T-cell (primary cell): Measurements from ENCODE around the gene C10orf62. TPM values are rescaled to one million over a fixed set of nuclear protein-coding genes. Genes with fewer than 3 reads are reported as not detected.

Experiments used
- ATAC-seq, 4 experiments: fragments of 200-7000 bp in 3 of 4; fragments of 150-1000 bp in 1 of 4; cut with Tn5 transposase; replicated peaks in 1 of 4; 1 replicate in 3 of 4; 2 replicates in 1 of 4; pipeline ENCODE4 v1.10.0; 2021; ENCODE audit warnings: moderate library complexity in 3 of 4, mild to moderate bottlenecking in 2 of 4, moderate number of reproducible peaks in 1 of 4
- CTCF ChIA-PET, 2 donors: fragments of 300-600 bp; sonication (Branson Sonifier 250); formaldehyde crosslinking; loops; one replicate each; lab custom pipeline; 2022; ENCODE audit warnings: antibody characterized with exemption in 2 of 2; lab: Charles Lee
- POLR2A ChIA-PET, 2 donors: fragments of 300-600 bp; sonication (Branson Sonifier 250); formaldehyde crosslinking; loops; one replicate each; lab custom pipeline; 2022; ENCODE audit warnings: antibody characterized with exemption in 2 of 2; lab: Charles Lee
- DNase-seq, 35 experiments: peaks; one replicate each; pipeline versions ENCODE4 v3.0.0 to v3.0.0-alpha.2; 2013 to 2023
- H3K27ac ChIP-seq: one replicate; pipeline ENCODE4 v1.5.1; 2013; ENCODE audit warnings: low read length
- H3K27me3 ChIP-seq, 2 experiments: replicated peaks in 1 of 2; 1 replicate in 1 of 2; 2 replicates in 1 of 2; pipeline versions ENCODE4 v1.6.1 to v1.7.0; 2013; ENCODE audit warnings: low read length in 1 of 2, mixed read lengths in 1 of 2; ENCODE audit not compliant: control insufficient read depth in 2 of 2, insufficient read depth in 2 of 2; ENCODE audit errors: extremely low read depth in 1 of 2
- H3K36me3 ChIP-seq, 2 donors: 1 replicate in 1 of 2; 2 replicates in 1 of 2; pipeline versions ENCODE4 v1.6.1 to v1.7.0; 2013; ENCODE audit warnings: low read length in 1 of 2; ENCODE audit not compliant: control insufficient read depth in 2 of 2, insufficient read depth in 1 of 2; ENCODE audit errors: extremely low read depth in 1 of 2
- H3K4me1 ChIP-seq, 2 experiments: 1 replicate in 1 of 2; 2 replicates in 1 of 2; pipeline versions ENCODE4 v1.6.1 to v1.7.0; 2013; ENCODE audit warnings: low read length in 2 of 2, mixed read lengths in 1 of 2; ENCODE audit not compliant: insufficient read depth in 2 of 2, control insufficient read depth in 1 of 2; ENCODE audit errors: extremely low read depth in 1 of 2
- H3K4me3 ChIP-seq, 2 donors: 1 replicate in 1 of 2; 2 replicates in 1 of 2; pipeline versions ENCODE4 v1.5.1 to v1.7.0; 2013; ENCODE audit warnings: mild to moderate bottlenecking in 2 of 2, low read length in 1 of 2, moderate library complexity in 1 of 2; ENCODE audit not compliant: control insufficient read depth in 1 of 2; ENCODE audit errors: extremely low read depth in 1 of 2
- H3K9me3 ChIP-seq: 2 replicates; pipeline ENCODE4 v1.7.0; 2013
- H3K27ac Mint-ChIP-seq, 2 donors: one replicate each; pipeline ENCODE4 v1.8.0; 2020 to 2021; ENCODE audit warnings: mild to moderate bottlenecking in 2 of 2, mixed read lengths in 2 of 2
- H3K27me3 Mint-ChIP-seq, 2 donors: one replicate each; pipeline ENCODE4 v1.8.0; 2021 to 2022; ENCODE audit warnings: mixed read lengths in 2 of 2
- H3K36me3 Mint-ChIP-seq: one replicate; pipeline ENCODE4 v1.8.0; 2021; ENCODE audit warnings: mixed read lengths
- H3K4me1 Mint-ChIP-seq, 3 donors: one replicate each; pipeline ENCODE4 v1.8.0; 2020 to 2022; ENCODE audit warnings: mixed read lengths in 3 of 3, mild to moderate bottlenecking in 1 of 3
- H3K4me3 Mint-ChIP-seq, 3 donors: one replicate each; pipeline ENCODE4 v1.8.0; 2020 to 2022; ENCODE audit warnings: mild to moderate bottlenecking in 3 of 3, mixed read lengths in 3 of 3, moderate library complexity in 3 of 3
- H3K9me3 Mint-ChIP-seq, 3 donors: one replicate each; pipeline ENCODE4 v1.8.0; 2020 to 2022; ENCODE audit warnings: mixed read lengths in 3 of 3
- WGBS: methylation state at CpG from one replicate; pipeline ENCODE4 v1.1.5; 2013; ENCODE audit warnings: missing lambda C conversion rate; ENCODE audit not compliant: insufficient coverage; 5-methylcytosine and 5-hydroxymethylcytosine counted together
- total RNA-seq, 35 experiments: library from RNA in 6 of 35; stranded (reverse) in 6 of 35; fragments of 120-200 nt in 1 of 35; gene quantifications; one replicate each; pipeline versions ENCODE4 v1.2.1 to v1.2.4 and lab custom pipeline; 2013 to 2026

C10orf62 gene
- total RNA-seq, 5 donors from 2014 or later (not counting 1 experiment from before 2014, with no cell fraction given): not detected

- Histone ChIP-seq H3K4me1 (no peaks in the 10 kb centered on the region), H3K36me3 (no peaks in the 10 kb centered on the region), H3K9me3 (no peaks in the 10 kb centered on the region), H3K27me3 (peaks cover 0 to under 1% of the 10 kb centered on the region in 2 experiments), H3K27ac (no peak overlapping the region), H3K4me3 (no peak overlapping the region)
- POLR2A ChIA-PET: no interaction called here
- H3K36me3 Mint-ChIP-seq: no peaks in the 10 kb centered on the region
- no peak overlapping the region for H3K27ac Mint-ChIP-seq
- no peaks in the 10 kb centered on the region for H3K9me3 Mint-ChIP-seq
- CTCF ChIA-PET: no interaction called here
- no peaks in the 10 kb centered on the region for H3K27me3 Mint-ChIP-seq
- no CpG with 5 or more reads among the region's 1 CpG for WGBS
- H3K4me3 Mint-ChIP-seq: no peak overlapping the region
- DNase-seq (no peak), ATAC-seq (no peak)
- no peaks in the 10 kb centered on the region for H3K4me1 Mint-ChIP-seq
These were observed 11.1 kb downstream of the C10orf62 start for GRCh38 chr10:97600616-97601015.

- H3K4me1 ChIP-seq: no peaks in the 10 kb centered on the region
- POLR2A ChIA-PET: no interaction called here
- H3K27ac ChIP-seq: no peak overlapping the region
- no peaks in the 10 kb centered on the region for H3K27me3 ChIP-seq
- H3K4me3 Mint-ChIP-seq: no peak overlapping the region
- DNase-seq (no peak), ATAC-seq (no peak)
- peaks cover 0 to 1% of the 10 kb centered on the region in 2 donors for H3K27me3 Mint-ChIP-seq
- CTCF ChIA-PET: no interaction called here
- no peak overlapping the region for H3K4me3 ChIP-seq
- no peak overlapping the region for H3K27ac Mint-ChIP-seq
- H3K36me3 Mint-ChIP-seq: no peaks in the 10 kb centered on the region
- H3K36me3 ChIP-seq: no peaks in the 10 kb centered on the region
- no peaks in the 10 kb centered on the region for H3K9me3 Mint-ChIP-seq
- WGBS: 89% methylated on average over 19 of the region's 21 CpGs
- H3K9me3 ChIP-seq: no peaks in the 10 kb centered on the region
- no peaks in the 10 kb centered on the region for H3K4me1 Mint-ChIP-seq
These were observed 12.0 kb downstream of the C10orf62 start for GRCh38 chr10:97601268-97602215.

GRCh38 chr10:97607095-97607636 is 17.6 kb downstream of the C10orf62 start:
- no peaks in the 10 kb centered on the region for H3K9me3 Mint-ChIP-seq
- Histone ChIP-seq H3K36me3 (no peaks in the 10 kb centered on the region), H3K4me3 (no peak overlapping the region), H3K4me1 (no peaks in the 10 kb centered on the region), H3K27ac (no peak overlapping the region), H3K27me3 (peaks cover 0 to 12% of the 10 kb centered on the region in 2 experiments), H3K9me3 (no peaks in the 10 kb centered on the region)
- H3K4me3 Mint-ChIP-seq: no peak overlapping the region
- ChIA-PET CTCF (no interaction called here), POLR2A (no interaction called here)
- no peak overlapping the region for H3K27ac Mint-ChIP-seq
- no peaks in the 10 kb centered on the region for H3K4me1 Mint-ChIP-seq
- no peak for DNase-seq
- H3K36me3 Mint-ChIP-seq: no peaks in the 10 kb centered on the region
- WGBS: 85% methylated on average over 2 of the region's 5 CpGs
- H3K27me3 Mint-ChIP-seq: peaks cover 0 to 4% of the 10 kb centered on the region in 2 donors
- no peak for ATAC-seq

GRCh38 chr10:97608991-97609561 is 19.6 kb downstream of the C10orf62 start:
- no peak overlapping the region for H3K27ac ChIP-seq
- H3K4me1 Mint-ChIP-seq: no peaks in the 10 kb centered on the region
- ChIA-PET POLR2A (no interaction called here), CTCF (interaction anchor here in 1 of 2 donors (0.5 kb wide), 1 partner anchor 324 kb away, joined by 5 read pairs; no protein-coding TSS in a partner anchor)
- H3K4me3 ChIP-seq: no peak overlapping the region
- no peak overlapping the region for H3K4me3 Mint-ChIP-seq
- H3K36me3 ChIP-seq: no peaks in the 10 kb centered on the region
- peaks cover 0 to 12% of the 10 kb centered on the region in 2 experiments for H3K27me3 ChIP-seq
- H3K4me1 ChIP-seq: no peaks in the 10 kb centered on the region
- ATAC-seq (no peak), DNase-seq (no peak)
- WGBS: 86% methylated on average over 10 of the region's 13 CpGs
- H3K9me3 Mint-ChIP-seq: no peaks in the 10 kb centered on the region
- no peaks in the 10 kb centered on the region for H3K9me3 ChIP-seq
- H3K36me3 Mint-ChIP-seq: no peaks in the 10 kb centered on the region
- peaks cover 0 to 4% of the 10 kb centered on the region in 2 donors for H3K27me3 Mint-ChIP-seq
- no peak overlapping the region for H3K27ac Mint-ChIP-seq

DNA sequence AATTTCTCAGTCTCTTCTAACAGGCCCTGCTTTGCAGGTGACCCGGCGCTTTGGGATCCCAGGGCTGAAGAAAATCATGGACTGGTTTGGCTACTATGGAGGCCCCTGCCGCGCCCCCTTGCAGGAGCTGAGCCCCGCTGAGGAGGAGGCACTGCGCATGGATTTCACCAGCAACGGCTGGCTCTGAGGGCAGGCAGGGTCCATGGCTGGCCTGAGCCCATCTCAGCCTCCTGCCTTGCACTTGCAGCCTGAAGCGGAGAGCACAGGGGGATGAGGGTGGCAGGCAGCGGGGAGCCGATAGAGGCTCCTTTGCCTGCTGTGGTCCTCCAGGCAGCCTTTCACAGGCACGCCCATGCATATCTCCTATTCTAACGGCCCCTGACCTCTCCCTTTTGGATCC is 22.0 kb downstream of the C10orf62 start:
- ATAC-seq: no peak
- 91% methylated on average over 9 of the region's 12 CpGs for WGBS
- Mint-ChIP-seq H3K27ac (no peak overlapping the region), H3K4me3 (no peak overlapping the region), H3K27me3 (peaks cover 0 to 3% of the 10 kb centered on the region in 2 donors), H3K9me3 (no peaks in the 10 kb centered on the region), H3K36me3 (no peaks in the 10 kb centered on the region), H3K4me1 (no peaks in the 10 kb centered on the region)
- no peaks in the 10 kb centered on the region for H3K9me3 ChIP-seq
- ChIA-PET CTCF (no interaction called here), POLR2A (no interaction called here)
- no peak overlapping the region for H3K4me3 ChIP-seq
- H3K27me3 ChIP-seq: peaks cover 0 to 12% of the 10 kb centered on the region in 2 experiments
- no peak for DNase-seq
- no peaks in the 10 kb centered on the region for H3K4me1 ChIP-seq
- H3K36me3 ChIP-seq: peaks cover 0 to 4% of the 10 kb centered on the region in 2 donors
- no peak overlapping the region for H3K27ac ChIP-seq

GRCh38 chr10:97612386-97612785 is 22.9 kb downstream of the C10orf62 start:
- Mint-ChIP-seq H3K9me3 (no peaks in the 10 kb centered on the region), H3K4me1 (no peaks in the 10 kb centered on the region), H3K27ac (no peak overlapping the region), H3K36me3 (no peaks in the 10 kb centered on the region), H3K4me3 (no peak overlapping the region), H3K27me3 (no peaks in the 10 kb centered on the region)
- H3K9me3 ChIP-seq: no peaks in the 10 kb centered on the region
- H3K36me3 ChIP-seq: peaks cover 0 to 4% of the 10 kb centered on the region in 2 donors
- POLR2A ChIA-PET: interaction anchor here in 1 of 2 donors (0.6 to 0.7 kb wide), 2 partner anchors 56 to 159 kb away, joined by 3 to 9 read pairs; no protein-coding TSS in a partner anchor
- CTCF ChIA-PET: no interaction called here
- ATAC-seq: no peak
- peak in 1 of 35 experiments; percentile 13 for DNase-seq
- H3K4me3 ChIP-seq: no peak overlapping the region
- H3K4me1 ChIP-seq: no peaks in the 10 kb centered on the region
- WGBS: no CpG with 5 or more reads among the region's 2 CpGs
- no peak overlapping the region for H3K27ac ChIP-seq
- peaks cover 0 to 6% of the 10 kb centered on the region in 2 experiments for H3K27me3 ChIP-seq
